HG03135 (cell line): ENCODE results near the gene RNASET2.
"Not testable (repeated sequence)": the region's sequence is repeated elsewhere in the genome, so short reads cannot be mapped to it uniquely, and the experiment has no call there.

Experiments used
- ATAC-seq: cut with Tn5 transposase; IDR thresholded peaks from one replicate; pipeline ENCODE4 v1.9.1; 2021; ENCODE audit warnings: mild to moderate bottlenecking, moderate library complexity; ENCODE audit not compliant: unreplicated experiment

Gene RNASET2

GRCh38 chr6:166905013-166905412, 51.3 kb downstream of the RNASET2 start:
- no peak for ATAC-seq

- no peak for ATAC-seq
Observed at GRCh38 chr6:166904101-166904746, 52.1 kb downstream of the RNASET2 start.

GRCh38 chr6:166903500-166903899, 52.9 kb downstream of the RNASET2 start:
- no peak for ATAC-seq

GRCh38 chr6:166903027-166903426, 53.3 kb downstream of the RNASET2 start:
- no peak for ATAC-seq

- no peak for ATAC-seq
Observed at GRCh38 chr6:166902211-166902755, 54.1 kb downstream of the RNASET2 start.

GRCh38 chr6:166901626-166902025, 54.7 kb downstream of the RNASET2 start:
- ATAC-seq: no peak

GRCh38 chr6:166900956-166901607, 55.3 kb downstream of the RNASET2 start:
- ATAC-seq: no peak

GRCh38 chr6:166900130-166900708, 56.1 kb downstream of the RNASET2 start:
- ATAC-seq: no peak

GRCh38 chr6:166898910-166899309, 57.4 kb downstream of the RNASET2 start:
- no peak for ATAC-seq

GRCh38 chr6:166894614-166895013, 61.7 kb downstream of the RNASET2 start:
- ATAC-seq: not testable (repeated sequence)

GRCh38 chr6:166892472-166892871, 63.9 kb downstream of the RNASET2 start:
- not testable (repeated sequence) for ATAC-seq

GRCh38 chr6:166886773-166887172, 69.6 kb downstream of the RNASET2 start:
- not testable (repeated sequence) for ATAC-seq

GRCh38 chr6:166884958-166885357, 71.4 kb downstream of the RNASET2 start:
- ATAC-seq: not testable (repeated sequence)

GRCh38 chr6:166879594-166879993, 76.8 kb downstream of the RNASET2 start:
- no peak for ATAC-seq
